CD14-positive monocyte (primary cell): Measurements from ENCODE around the gene UNKL. TPM values are rescaled to one million over a fixed set of nuclear protein-coding genes. Genes with fewer than 3 reads are reported as not detected.
A peak's percentile ranks its signal among the peaks of the same experiment; 100 is the strongest.
"Not testable (repeated sequence)": the region's sequence is repeated elsewhere in the genome, so short reads cannot be mapped to it uniquely, and the experiment has no call there.

Experiments
- DNase-seq, 3 donors: peaks; one replicate each; pipeline ENCODE4 v3.0.0-alpha.2; 2011 to 2022
- H2AFZ ChIP-seq: 2 replicates; pipeline ENCODE4 v1.6.0; 2012; ENCODE audit warnings: mild to moderate bottlenecking, low read depth, low read length, inconsistent platforms; ENCODE audit not compliant: insufficient read depth, poor library complexity, severe bottlenecking
- H3K27ac ChIP-seq, 2 donors: 1 replicate in 1 of 2; 2 replicates in 1 of 2; pipeline ENCODE4 v1.5.1; 2012 to 2013; ENCODE audit warnings: low read length in 2 of 2, control low read depth in 1 of 2, inconsistent platforms in 1 of 2, low read depth in 1 of 2, mild to moderate bottlenecking in 1 of 2
- H3K27me3 ChIP-seq, 2 donors: one replicate each; pipeline versions ENCODE4 v1.6.0 to v1.6.1; 2011 to 2013; ENCODE audit warnings: low read length in 2 of 2; ENCODE audit not compliant: control insufficient read depth in 2 of 2, insufficient read depth in 2 of 2
- H3K36me3 ChIP-seq, 2 donors: replicated peaks in 1 of 2; 1 replicate in 1 of 2; 2 replicates in 1 of 2; pipeline versions ENCODE4 v1.5.1 to v1.6.1; 2012 to 2013; ENCODE audit warnings: low read length in 2 of 2, control low read depth in 1 of 2, inconsistent platforms in 1 of 2, mild to moderate bottlenecking in 1 of 2; ENCODE audit not compliant: insufficient read depth in 2 of 2, control insufficient read depth in 1 of 2
- H3K4me1 ChIP-seq, 2 donors: 1 replicate in 1 of 2; 2 replicates in 1 of 2; pipeline versions ENCODE4 v1.5.1 to v1.6.1; 2012 to 2013; ENCODE audit warnings: low read length in 2 of 2, control low read depth in 1 of 2, inconsistent platforms in 1 of 2, mild to moderate bottlenecking in 1 of 2, moderate library complexity in 1 of 2; ENCODE audit not compliant: insufficient read depth in 2 of 2, control insufficient read depth in 1 of 2
- H3K4me2 ChIP-seq: replicated peaks from 2 replicates; pipeline ENCODE3; 2012; ENCODE audit warnings: low read length, moderate library complexity, mild to moderate bottlenecking; ENCODE audit not compliant: poor library complexity, severe bottlenecking; ENCODE audit errors: extremely low read depth
- H3K4me3 ChIP-seq, 3 experiments: fragments of 200-600 bp in 1 of 3; sonication (generic) in 1 of 3; replicated peaks in 1 of 3; 1 replicate in 2 of 3; 2 replicates in 1 of 3; pipeline ENCODE4 v1.5.1; 2011 to 2013; ENCODE audit warnings: low read length in 3 of 3, mild to moderate bottlenecking in 3 of 3, control low read depth in 2 of 3, low read depth in 2 of 3, inconsistent platforms in 1 of 3, moderate library complexity in 1 of 3
- H3K79me2 ChIP-seq: 2 replicates; pipeline ENCODE4 v1.6.0; 2012; ENCODE audit warnings: mild to moderate bottlenecking, control low read depth, inconsistent platforms, low read length, moderate library complexity; ENCODE audit not compliant: insufficient read depth
- H3K9ac ChIP-seq: 2 replicates; pipeline ENCODE4 v1.6.0; 2017; ENCODE audit warnings: low read length, mild to moderate bottlenecking; ENCODE audit not compliant: insufficient read depth, poor library complexity, severe bottlenecking
- H3K9me3 ChIP-seq, 2 donors: replicated peaks in 1 of 2; 1 replicate in 1 of 2; 2 replicates in 1 of 2; pipeline versions ENCODE4 v1.5.1 to v1.6.1; 2012 to 2013; ENCODE audit warnings: low read length in 2 of 2, control low read depth in 1 of 2; ENCODE audit not compliant: control insufficient read depth in 1 of 2, insufficient read depth in 1 of 2
- H4K20me1 ChIP-seq: 2 replicates; pipeline ENCODE4 v1.6.0; 2012; ENCODE audit warnings: mild to moderate bottlenecking, low read length, control low read depth, moderate library complexity; ENCODE audit not compliant: insufficient read depth
- H3K27ac Mint-ChIP-seq, 7 donors: one replicate each; pipeline ENCODE4 v1.8.0; 2020; ENCODE audit warnings: mild to moderate bottlenecking in 7 of 7, mixed read lengths in 7 of 7, moderate library complexity in 6 of 7, inconsistent platforms in 2 of 7
- H3K27me3 Mint-ChIP-seq, 3 donors: one replicate each; pipeline ENCODE4 v1.8.0; 2021 to 2022; ENCODE audit warnings: low read depth in 3 of 3, mild to moderate bottlenecking in 3 of 3, mixed read lengths in 3 of 3, moderate library complexity in 3 of 3, inconsistent platforms in 1 of 3
- H3K36me3 Mint-ChIP-seq, 2 donors: one replicate each; pipeline ENCODE4 v1.8.0; 2020; ENCODE audit warnings: mixed read lengths in 2 of 2, inconsistent platforms in 1 of 2, mild to moderate bottlenecking in 1 of 2
- H3K4me1 Mint-ChIP-seq: one replicate; pipeline ENCODE4 v1.8.0; 2020; ENCODE audit warnings: mild to moderate bottlenecking, mixed read lengths
- H3K4me3 Mint-ChIP-seq, 2 donors: one replicate each; pipeline ENCODE4 v1.8.0; 2020; ENCODE audit warnings: mild to moderate bottlenecking in 2 of 2, mixed read lengths in 2 of 2, moderate library complexity in 1 of 2
- H3K9me3 Mint-ChIP-seq, 7 donors: one replicate each; pipeline ENCODE4 v1.8.0; 2020 to 2022; ENCODE audit warnings: mixed read lengths in 7 of 7, mild to moderate bottlenecking in 6 of 7, moderate library complexity in 6 of 7, inconsistent platforms in 2 of 7
- CTCF ChIP-seq: fragments of 200-600 bp; IDR thresholded peaks from one replicate; pipeline ENCODE4 v1.8.0; 2022; ENCODE audit warnings: antibody characterized with exemption, mild to moderate bottlenecking
- WGBS: methylation state at CpG from one replicate; pipeline ENCODE4 v1.1.5; 2013; ENCODE audit warnings: missing lambda C conversion rate; ENCODE audit not compliant: insufficient coverage; 5-methylcytosine and 5-hydroxymethylcytosine counted together
- intact Hi-C, 2 donors: fragments of 100-400 bp; cut with micrococcal nuclease; formaldehyde crosslinking; loops; one replicate each; pipeline versions ENCODE4 v1.15.0 to v1.15.1; 2023
- polyA plus RNA-seq, 3 donors: library from polyadenylated mRNA; depleted of rRNA in 1 of 3; unstranded in 2 of 3; stranded (reverse) in 1 of 3; fragments of 300-500 nt in 2 of 3; fragments of >200 nt in 1 of 3; fragmentation: Illumina TruSeq in 2 of 3; gene quantifications; 1 replicate in 2 of 3; 2 replicates in 1 of 3; pipeline ENCODE4 v1.2.3, GENCODE V29; 2012 to 2021

The UNKL gene
- polyA plus RNA-seq, 3 donors, result 1.2 to 19.9 (median 2.2) TPM

- H4K20me1 ChIP-seq, result peaks cover 8% of the 10 kb centered on the region
- H3K36me3 Mint-ChIP-seq, result peaks cover 7 to 18% of the 10 kb centered on the region in 2 donors
- no peak overlapping the region for H3K9ac ChIP-seq
- no peaks in the 10 kb centered on the region for H3K9me3 Mint-ChIP-seq
- H3K9me3 ChIP-seq, result no peaks in the 10 kb centered on the region
- H3K27me3 ChIP-seq, result no peaks in the 10 kb centered on the region
- H3K4me2 ChIP-seq, result no peak overlapping the region
- no peaks in the 10 kb centered on the region for H3K4me1 ChIP-seq
- no peak overlapping the region for H3K4me3 Mint-ChIP-seq
- H3K27ac ChIP-seq, result no peak overlapping the region
- H3K4me1 Mint-ChIP-seq, result no peaks in the 10 kb centered on the region
- H3K4me3 ChIP-seq, result no peak overlapping the region
- peaks cover 21 to 23% of the 10 kb centered on the region in 2 donors for H3K36me3 ChIP-seq
- H3K79me2 ChIP-seq, result no peaks in the 10 kb centered on the region
- intact Hi-C loops, result no loop called here
- DNase-seq, result no peak
- peak overlapping the region in 1 of 7 donors; percentile 4 for H3K27ac Mint-ChIP-seq
- 92% methylated on average over 24 of the region's 24 CpGs for WGBS
- H2AFZ ChIP-seq, result no peak overlapping the region
- H3K27me3 Mint-ChIP-seq, result peaks cover 0 to 3% (median 0%) of the 10 kb centered on the region in 3 donors
- no peak for TF ChIP-seq CTCF
Measured at GRCh38 chr16:1442697-1443096, 28.2 kb upstream of the UNKL start.

- Histone ChIP-seq H3K27me3 (no peaks in the 10 kb centered on the region), H4K20me1 (peaks cover under 1% of the 10 kb centered on the region), H3K9me3 (no peaks in the 10 kb centered on the region), H3K4me1 (no peaks in the 10 kb centered on the region), H3K79me2 (no peaks in the 10 kb centered on the region), H3K36me3 (peaks cover 8 to 13% of the 10 kb centered on the region in 2 donors), H3K27ac (no peak overlapping the region), H3K4me2 (no peak overlapping the region), H3K4me3 (no peak overlapping the region), H3K9ac (no peak overlapping the region), H2AFZ (no peak overlapping the region)
- H3K36me3 Mint-ChIP-seq, result peaks cover 6 to 15% of the 10 kb centered on the region in 2 donors
- H3K27ac Mint-ChIP-seq, result no peak overlapping the region
- intact Hi-C loops, result no loop called here
- H3K4me3 Mint-ChIP-seq, result no peak overlapping the region
- H3K4me1 Mint-ChIP-seq, result no peaks in the 10 kb centered on the region
- TF ChIP-seq CTCF, result no peak
- DNase-seq, result no peak
- H3K27me3 Mint-ChIP-seq, result peaks cover 0 to 3% (median 0%) of the 10 kb centered on the region in 3 donors
- H3K9me3 Mint-ChIP-seq, result no peaks in the 10 kb centered on the region
- WGBS, result 91% methylated on average over 21 of the region's 22 CpGs
Measured at GRCh38 chr16:1441391-1441829, 26.9 kb upstream of the UNKL start.

- H3K36me3 Mint-ChIP-seq, result peaks cover 0 to 15% of the 10 kb centered on the region in 2 donors
- H2AFZ ChIP-seq, H3K4me3 ChIP-seq, H3K79me2 ChIP-seq, H3K27ac ChIP-seq, DNase-seq, H3K4me1 Mint-ChIP-seq, H3K27me3 Mint-ChIP-seq, H3K9me3 Mint-ChIP-seq, H3K4me1 ChIP-seq, H3K9me3 ChIP-seq, intact Hi-C loops, H3K4me2 ChIP-seq, H4K20me1 ChIP-seq, H3K36me3 ChIP-seq, H3K4me3 Mint-ChIP-seq, H3K9ac ChIP-seq, H3K27me3 ChIP-seq, H3K27ac Mint-ChIP-seq: not testable (repeated sequence)
- 94% methylated on average over 3 of the region's 4 CpGs for WGBS
Measured at GRCh38 chr16:1439699-1440074, 25.2 kb upstream of the UNKL start.
